SK-N-MC (cell line): Measurements from ENCODE around the gene VWC2L.

ENCODE experiments used
- EZH2 ChIP-seq: fragments of 200-600 bp; sonication (generic); IDR thresholded peaks from one replicate; pipeline ENCODE4 v1.6.1; 2017; ENCODE audit warnings: antibody characterized with exemption
- POLR2AphosphoS5 ChIP-seq: IDR thresholded peaks from 2 replicates; pipeline ENCODE4 v1.6.1; 2012; ENCODE audit warnings: mild to moderate bottlenecking, low read depth, low read length, borderline replicate concordance

GRCh38 chr2:214477305-214477704 is 66.5 kb downstream of the VWC2L start:
- TF ChIP-seq EZH2 = no peak
- TF ChIP-seq POLR2AphosphoS5 = no peak
